Activated CD4-positive, alpha-beta T cell treated with anti-CD3 and anti-CD28 coated beads, Interleukin-2, amount 50 U/mL, for 48 hours (primary cell): ENCODE data around the gene FNBP1L.

Source experiments
- DNase-seq, 2 experiments: peaks; one replicate each; pipeline ENCODE4 v3.0.0-alpha.2; 2020

The FNBP1L gene

DNA sequence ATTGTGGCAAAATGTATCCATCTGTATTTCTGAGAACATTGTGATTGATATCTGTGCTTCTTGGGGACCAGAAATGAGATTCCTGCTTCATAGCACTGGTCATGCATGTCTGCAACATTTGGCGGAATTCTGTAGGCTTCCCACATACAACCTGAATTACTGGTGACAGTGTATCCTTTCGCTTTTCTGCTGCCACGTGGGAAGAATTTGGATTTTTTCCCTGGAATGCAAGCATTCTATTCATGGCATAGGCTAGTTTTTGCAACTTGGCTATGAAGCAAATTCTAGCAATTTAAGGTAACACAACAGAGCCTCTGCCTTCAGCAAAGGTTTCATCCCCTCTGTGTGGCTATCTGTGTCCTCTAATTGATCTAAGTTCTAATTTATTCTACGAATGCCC lies 147.8 kb downstream of the FNBP1L start:
- no peak for DNase-seq

DNA sequence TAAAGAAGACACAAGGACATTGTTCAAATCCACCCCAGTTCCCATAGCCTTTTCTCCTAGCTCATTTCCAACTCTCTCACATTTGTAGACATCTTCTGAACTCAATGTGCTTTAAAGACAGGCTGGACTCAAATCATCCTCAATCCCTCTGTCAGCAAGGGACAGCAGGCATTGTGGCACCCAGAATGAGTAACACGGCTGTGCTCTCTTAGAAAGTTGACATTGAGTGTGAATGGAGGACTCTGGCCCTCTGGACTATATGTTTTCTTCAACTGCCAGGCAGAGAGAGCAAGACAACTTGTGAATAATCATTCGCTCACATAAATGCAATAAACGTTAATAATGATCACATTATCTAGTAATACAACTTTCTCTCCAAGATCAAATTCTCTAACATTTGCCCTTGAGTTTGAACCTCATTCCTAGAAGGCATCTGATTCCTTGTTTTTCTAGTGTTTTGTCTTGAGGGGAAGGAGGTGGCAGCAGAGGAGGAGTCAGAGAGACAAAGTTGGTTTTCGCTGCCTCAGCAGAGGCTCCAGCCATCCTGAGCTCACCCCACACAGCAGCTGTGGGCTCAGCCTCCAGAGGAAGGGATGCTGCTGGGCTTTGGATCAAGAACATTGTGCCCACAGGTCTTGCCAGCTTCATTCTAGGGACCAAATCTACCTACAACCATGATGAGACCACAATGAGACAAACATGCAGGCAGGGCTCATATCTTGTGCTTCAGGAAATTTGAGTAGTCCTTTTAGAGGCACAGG lies 148.6 kb downstream of the FNBP1L start:
- DNase-seq = no peak

- DNase-seq = no peak
Observed at GRCh38 chr1:93597709-93598108, 149.8 kb downstream of the FNBP1L start.

GRCh38 chr1:93598396-93598795 lies 150.5 kb downstream of the FNBP1L start:
- no peak for DNase-seq

GRCh38 chr1:93598861-93599439 lies 151.0 kb downstream of the FNBP1L start:
- no peak for DNase-seq

- no peak for DNase-seq
Observed at GRCh38 chr1:93599479-93599878, 151.6 kb downstream of the FNBP1L start.

GRCh38 chr1:93600663-93601062 lies 152.7 kb downstream of the FNBP1L start:
- DNase-seq = no peak

DNA sequence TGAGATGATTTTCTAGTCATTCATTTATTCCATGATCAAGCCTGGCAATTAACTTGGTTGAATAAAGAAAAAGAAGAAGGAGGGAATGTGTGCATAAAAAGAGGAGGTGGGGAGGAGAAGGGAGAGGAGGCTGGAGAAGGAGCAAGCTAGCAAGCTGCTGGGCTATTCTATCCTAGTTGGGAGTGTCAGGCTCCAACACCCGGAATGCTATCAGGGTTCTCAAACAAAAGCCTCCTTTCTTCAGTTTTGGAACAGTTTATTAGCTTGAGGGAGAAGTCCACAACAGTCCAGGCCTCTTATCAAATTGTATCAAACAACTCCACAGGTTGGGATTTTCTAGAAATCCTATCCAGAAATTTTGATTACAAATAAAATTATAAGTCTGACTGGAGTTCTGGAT lies 153.8 kb downstream of the FNBP1L start:
- no peak for DNase-seq

DNA sequence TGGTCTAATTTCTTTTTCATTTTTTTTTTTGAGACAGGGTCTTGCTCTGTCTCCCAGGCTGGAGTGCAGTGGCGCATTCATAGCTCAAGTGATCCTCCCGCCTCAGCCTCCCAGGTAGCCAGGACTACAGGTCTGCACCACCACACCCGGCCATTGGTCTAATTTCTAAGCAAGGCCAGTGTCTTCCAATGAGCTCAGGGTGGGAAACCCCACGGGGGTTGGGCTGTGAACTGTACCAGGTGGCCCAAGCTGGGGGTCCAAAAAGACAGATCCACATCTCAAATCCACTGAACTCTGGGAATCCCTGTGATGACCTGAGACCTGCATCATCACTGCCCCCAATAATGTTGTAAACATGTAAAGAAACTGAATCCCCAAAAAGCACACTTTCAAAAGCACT lies 154.2 kb downstream of the FNBP1L start:
- DNase-seq = no peak

GRCh38 chr1:93603106-93603505 lies 155.2 kb downstream of the FNBP1L start:
- no peak for DNase-seq

- DNase-seq = no peak
Observed at GRCh38 chr1:93603601-93604000, 155.7 kb downstream of the FNBP1L start.
